Measurements from ENCODE around the gene C14orf132. TPM values are rescaled to one million over a fixed set of nuclear protein-coding genes. Genes with fewer than 3 reads are reported as not detected.

Gene C14orf132
- total and polyA plus RNA-seq, 2 of the 4 experiments (the other 2 are of a cell fraction): 6.3 to 13.5 TPM

DNA sequence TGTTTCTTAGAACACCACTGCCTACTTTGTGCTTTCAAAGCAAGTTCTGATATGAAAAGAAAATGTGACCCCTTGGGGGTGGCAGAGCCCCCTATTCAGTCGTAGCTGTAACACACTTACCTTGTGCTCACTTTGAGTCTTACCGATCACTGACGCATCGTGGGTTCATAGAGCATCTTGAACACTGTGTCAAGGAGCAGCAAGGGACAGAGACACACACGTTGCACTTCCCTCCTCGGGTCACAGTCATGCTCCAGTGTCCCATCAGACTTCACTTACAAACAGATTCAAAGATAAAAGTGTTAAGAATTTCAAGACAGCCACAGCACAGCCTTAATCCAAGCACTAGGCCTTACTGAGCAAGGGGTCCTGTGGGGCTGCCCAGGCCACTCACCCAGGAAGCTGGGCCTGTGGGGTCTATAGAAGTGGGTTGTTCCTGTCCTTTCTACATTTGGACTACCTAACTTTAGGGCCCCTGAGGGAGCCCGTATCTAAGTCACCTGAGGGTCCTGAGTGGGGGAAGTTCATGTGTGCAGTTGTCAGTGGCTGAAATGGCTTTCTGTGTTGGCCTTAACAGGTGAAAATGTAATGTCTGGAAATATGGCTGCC lies 90.1 kb downstream of the C14orf132 start:
- ATAC-seq (ENCODE audit: low read depth): no peak

More for the DNA sequence above, 90.1 kb downstream of the C14orf132 start:
- H3K4me1 ChIP-seq (ENCODE audit: control insufficient read depth, insufficient read depth, low read length): peaks cover 11% of the 10 kb centered on the region
- H2AK5ac ChIP-seq (ENCODE audit: low read depth, low read length): peak overlapping the region; percentile 92
- H2AFZ ChIP-seq (replicated peaks; ENCODE audit: low read length, poor library complexity): no peak overlapping the region
- no peak overlapping the region for H3K4me3 ChIP-seq (ENCODE audit: insufficient read depth, low read depth, low read length)
- H4K91ac ChIP-seq (ENCODE audit: insufficient read depth, low read depth, low read length): peak overlapping the region; percentile 66; the same call in 1 of the 2 replicates
- intact Hi-C loops (cut with micrococcal nuclease): no loop called here
- no TSS peak for BruUV-seq (replicated peaks)
- H3K27ac ChIP-seq (ENCODE audit: insufficient read depth, low read length): no peak overlapping the region
- no peak overlapping the region for H2BK5ac ChIP-seq (ENCODE audit: low read depth, low read length, poor library complexity, severe bottlenecking)
- no peak overlapping the region for H3K56ac ChIP-seq (ENCODE audit: extremely low read depth, insufficient read depth, low read length)
- H3K4ac ChIP-seq (ENCODE audit: low read depth, low read length): peak overlapping the region; percentile 64
- CTCF ChIA-PET: no interaction called here
- H2BK20ac ChIP-seq (ENCODE audit: low read depth, low read length): peak overlapping the region; percentile 70
- TF ChIP-seq CEBPB (IDR thresholded peaks at IDR 0.05; ENCODE audit: low read depth, low read length): no peak
- peaks cover 5% of the 10 kb centered on the region for H3K9me1 ChIP-seq (ENCODE audit: insufficient read depth, low read length)
- H2BK15ac ChIP-seq (ENCODE audit: low read depth, low read length): peak overlapping the region; percentile 79; the same call in 1 of the 3 replicates
- H2AK9ac ChIP-seq (replicated peaks; ENCODE audit: low read depth, low read length, poor library complexity): no peak overlapping the region
- H3K9ac ChIP-seq (ENCODE audit: low read depth, low read length): no peak overlapping the region
- H4K8ac ChIP-seq (ENCODE audit: low read depth in 2 of 2, low read length in 2 of 2): no peak overlapping the region; a peak in 1 of 4 replicates
- no peaks in the 10 kb centered on the region for H4K20me1 ChIP-seq (ENCODE audit: insufficient read depth, low read length)
- no peak for DNase-seq
- in situ Hi-C loops (cut with MboI; ENCODE audit: low sequenced_read_pairs): no loop called here
- no peak overlapping the region for H4K5ac ChIP-seq (ENCODE audit: low read depth, low read length)
- no peaks in the 10 kb centered on the region for H3K27me3 ChIP-seq (ENCODE audit: control insufficient read depth, insufficient read depth, low read length)
- peak overlapping the region; percentile 57 for H2BK120ac ChIP-seq (ENCODE audit: low read depth, low read length)
- H3K9me3 ChIP-seq (ENCODE audit: control insufficient read depth, insufficient read depth, low read length): no peaks in the 10 kb centered on the region
- no peak overlapping the region for H3K4me2 ChIP-seq (ENCODE audit: low read depth, low read length)
- H3K79me1 ChIP-seq (ENCODE audit: low read depth in 1 of 2, low read length in 2 of 2): no peaks in the 10 kb centered on the region
- H3K23ac ChIP-seq (ENCODE audit: low read depth, low read length): no peak overlapping the region
- dilution Hi-C loops (cut with HindIII; ENCODE audit: low sequenced_read_pairs, unreplicated experiment): no loop called here
- WGBS, 2 experiments (ENCODE audit: extremely low coverage in 2 of 2, insufficient read length in 1 of 2): 96% methylated on average over 4 of the region's 7 CpGs; no CpG with 5 or more reads in 1 of the 2 experiments
- peak overlapping the region; percentile 74 for H3K14ac ChIP-seq (replicated peaks; ENCODE audit: low read depth, low read length)
- POLR2A ChIA-PET (ENCODE audit: unreplicated experiment): no interaction called here
- H3K36me3 ChIP-seq (ENCODE audit: control insufficient read depth, insufficient read depth, low read length): no peaks in the 10 kb centered on the region
- H3K18ac ChIP-seq (ENCODE audit: low read depth, low read length): peak overlapping the region; percentile 13; the same call in 1 of the 2 replicates
